HG03342 (cell line): ENCODE results near the gene HOXB4.

Experiments
- ATAC-seq: cut with Tn5 transposase; IDR thresholded peaks from one replicate; pipeline ENCODE4 v1.9.1; 2021; ENCODE audit warnings: mild to moderate bottlenecking, moderate library complexity; ENCODE audit not compliant: unreplicated experiment

HOXB4 gene

GRCh38 chr17:48601539-48602425, 23.6 kb upstream of the HOXB4 start:
- no peak for ATAC-seq

- no peak for ATAC-seq
Observed at GRCh38 chr17:48601207-48601538, 23.0 kb upstream of the HOXB4 start.

- no peak for ATAC-seq
Observed at GRCh38 chr17:48600244-48601098, 22.3 kb upstream of the HOXB4 start.

- ATAC-seq: no peak
Observed at GRCh38 chr17:48599354-48599753, 21.2 kb upstream of the HOXB4 start.

GRCh38 chr17:48598736-48599135, 20.6 kb upstream of the HOXB4 start:
- no peak for ATAC-seq

GRCh38 chr17:48597778-48598631, 19.9 kb upstream of the HOXB4 start:
- ATAC-seq: no peak

- ATAC-seq: no peak
Observed at GRCh38 chr17:48597528-48597777, 19.3 kb upstream of the HOXB4 start.

GRCh38 chr17:48596735-48597527, 18.8 kb upstream of the HOXB4 start:
- ATAC-seq: no peak

GRCh38 chr17:48596000-48596734, 18.0 kb upstream of the HOXB4 start:
- no peak for ATAC-seq

- no peak for ATAC-seq
Observed at GRCh38 chr17:48595278-48595999, 17.3 kb upstream of the HOXB4 start.

GRCh38 chr17:48594538-48595277, 16.6 kb upstream of the HOXB4 start:
- no peak for ATAC-seq

GRCh38 chr17:48593840-48594537, 15.8 kb upstream of the HOXB4 start:
- ATAC-seq: no peak

GRCh38 chr17:48593126-48593829, 15.1 kb upstream of the HOXB4 start, which contains the start of gene HOXB5:
TSS of gene HOXB5 (minus strand) at chr17:48593779. CDS start at chr17:48593682, 97 bp downstream.
- ATAC-seq: no peak

- ATAC-seq: no peak
Observed at GRCh38 chr17:48592577-48592976, 14.4 kb upstream of the HOXB4 start.

GRCh38 chr17:48592057-48592514, 13.9 kb upstream of the HOXB4 start:
- no peak for ATAC-seq

GRCh38 chr17:48591255-48592056, 13.3 kb upstream of the HOXB4 start:
- no peak for ATAC-seq
